Natural killer cell (primary cell): ENCODE results near the gene C22orf31. TPM values are rescaled to one million over a fixed set of nuclear protein-coding genes. Genes with fewer than 3 reads are reported as not detected.

Source experiments
- ATAC-seq, 3 donors: fragments of 150-1000 bp in 2 of 3; fragments of 200-7000 bp in 1 of 3; cut with Tn5 transposase; 1 replicate in 1 of 3; 2 replicates in 2 of 3; pipeline ENCODE4 v1.10.0; 2021; ENCODE audit warnings: mild to moderate bottlenecking in 2 of 3, moderate library complexity in 2 of 3
- DNase-seq, 2 donors: peaks; one replicate each; pipeline versions ENCODE4 v3.0.0 to v3.0.0-alpha.2; 2013 to 2021; ENCODE audit warnings: mixed read lengths in 1 of 2
- H3K27ac ChIP-seq: one replicate; pipeline ENCODE4 v1.5.1; 2013; ENCODE audit warnings: mild to moderate bottlenecking, low read length
- H3K27me3 ChIP-seq: one replicate; pipeline ENCODE4 v1.6.1; 2013; ENCODE audit warnings: low read length; ENCODE audit not compliant: control insufficient read depth, insufficient read depth
- H3K36me3 ChIP-seq: one replicate; pipeline ENCODE4 v1.6.1; 2013; ENCODE audit warnings: low read length; ENCODE audit not compliant: control insufficient read depth, insufficient read depth
- H3K4me1 ChIP-seq: one replicate; pipeline ENCODE4 v1.6.1; 2013; ENCODE audit warnings: low read length; ENCODE audit not compliant: control insufficient read depth, insufficient read depth
- H3K4me3 ChIP-seq: one replicate; pipeline ENCODE4 v1.5.1; 2013; ENCODE audit warnings: low read length
- H3K9me3 ChIP-seq: one replicate; pipeline ENCODE4 v1.6.1; 2013; ENCODE audit warnings: low read length; ENCODE audit not compliant: control insufficient read depth, insufficient read depth
- H3K27ac Mint-ChIP-seq, 2 donors: one replicate each; pipeline ENCODE4 v1.8.0; 2022; ENCODE audit warnings: mild to moderate bottlenecking in 2 of 2, mixed read lengths in 2 of 2, moderate library complexity in 1 of 2
- H3K27me3 Mint-ChIP-seq, 2 donors: one replicate each; pipeline ENCODE4 v1.8.0; 2022; ENCODE audit warnings: low read depth in 2 of 2, mixed read lengths in 2 of 2
- H3K36me3 Mint-ChIP-seq: one replicate; pipeline ENCODE4 v1.8.0; 2022; ENCODE audit warnings: mixed read lengths
- H3K4me1 Mint-ChIP-seq, 2 donors: one replicate each; pipeline ENCODE4 v1.8.0; 2022; ENCODE audit warnings: mixed read lengths in 2 of 2
- H3K4me3 Mint-ChIP-seq: one replicate; pipeline ENCODE4 v1.8.0; 2022; ENCODE audit warnings: mild to moderate bottlenecking, moderate library complexity, mixed read lengths
- H3K9me3 Mint-ChIP-seq, 2 donors: one replicate each; pipeline ENCODE4 v1.8.0; 2022; ENCODE audit warnings: mixed read lengths in 2 of 2
- CTCF ChIP-seq: fragments of 200-600 bp; IDR thresholded peaks from one replicate; pipeline ENCODE4 v1.8.0; 2022; ENCODE audit warnings: antibody characterized with exemption
- WGBS: methylation state at CpG from one replicate; pipeline ENCODE4 v1.1.7; 2013; ENCODE audit warnings: missing lambda C conversion rate; ENCODE audit not compliant: insufficient coverage; 5-methylcytosine and 5-hydroxymethylcytosine counted together
- intact Hi-C: fragments of 100-400 bp; cut with micrococcal nuclease; formaldehyde crosslinking; loops from one replicate; pipeline ENCODE4 v1.14.2; 2022
- total RNA-seq, 4 donors: library from RNA; stranded (reverse); fragments of 120-200 nt in 1 of 4; gene quantifications; one replicate each; pipeline versions ENCODE4 v1.2.3 to v1.2.4, GENCODE V29; 2013 to 2022

Gene C22orf31
- total RNA-seq, 3 donors from 2014 or later (not counting 1 experiment from before 2014, with no cell fraction given): not detected

DNA sequence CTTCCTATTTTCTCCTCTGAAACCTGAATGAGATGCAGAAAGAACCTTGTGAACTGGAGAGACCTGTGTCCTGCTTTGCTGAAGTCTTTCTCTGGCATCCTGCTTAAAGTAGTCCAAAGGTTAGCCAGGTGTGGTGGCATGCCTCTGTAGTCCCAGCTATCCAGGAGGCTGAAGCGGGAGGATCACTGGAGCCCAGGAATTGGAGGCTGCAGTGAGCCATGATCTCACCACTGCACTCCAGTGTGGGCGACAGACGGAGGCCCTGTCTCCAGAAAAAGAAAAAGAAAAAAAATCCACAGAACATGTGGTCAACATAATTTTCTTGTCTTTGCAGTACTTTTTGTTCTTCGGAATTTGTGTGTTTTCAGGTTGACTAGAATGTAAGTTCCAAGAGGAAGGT is 8.9 kb upstream of the C22orf31 start:
- peak overlapping the region; percentile 74 for H3K4me3 Mint-ChIP-seq
- no peaks in the 10 kb centered on the region for H3K9me3 Mint-ChIP-seq
- no peaks in the 10 kb centered on the region for H3K36me3 Mint-ChIP-seq
- peaks cover 16 to 24% of the 10 kb centered on the region in 2 donors for H3K4me1 Mint-ChIP-seq
- Histone ChIP-seq H3K36me3 (no peaks in the 10 kb centered on the region), H3K27ac (no peak overlapping the region), H3K4me3 (no peak overlapping the region), H3K4me1 (peaks cover 24% of the 10 kb centered on the region), H3K9me3 (no peaks in the 10 kb centered on the region), H3K27me3 (peaks cover 30% of the 10 kb centered on the region)
- intact Hi-C loops: no loop called here
- no peak for TF ChIP-seq CTCF
- DNase-seq (no peak), ATAC-seq (no peak)
- no peak overlapping the region for H3K27ac Mint-ChIP-seq
- 98% methylated on average over 4 of the region's 4 CpGs for WGBS
- peaks cover 51 to 62% of the 10 kb centered on the region in 2 donors for H3K27me3 Mint-ChIP-seq

DNA sequence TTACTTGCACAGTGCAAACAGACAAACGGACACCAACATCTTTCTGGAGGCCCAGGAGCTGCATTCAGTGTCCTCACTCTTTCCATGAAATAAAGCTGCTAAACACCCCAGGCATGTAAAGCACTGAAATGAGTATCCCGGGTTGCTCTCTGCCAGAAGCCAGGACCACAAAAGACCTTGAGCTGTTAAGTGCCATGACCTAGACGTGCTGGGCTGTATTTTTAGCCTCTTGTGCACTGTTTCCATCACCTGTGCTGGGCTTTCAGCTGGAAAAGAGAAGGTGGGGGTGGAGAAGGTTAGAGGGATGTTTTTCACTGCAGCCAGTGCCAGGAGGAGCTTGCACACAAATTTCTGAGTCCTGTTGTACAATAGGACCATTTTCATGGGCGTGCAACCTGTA is 7.8 kb upstream of the C22orf31 start:
- no peak for DNase-seq
- no peak for ATAC-seq
- Histone ChIP-seq H3K4me1 (peaks cover 24% of the 10 kb centered on the region), H3K9me3 (no peaks in the 10 kb centered on the region), H3K27ac (no peak overlapping the region), H3K4me3 (no peak overlapping the region), H3K36me3 (no peaks in the 10 kb centered on the region), H3K27me3 (peaks cover 20% of the 10 kb centered on the region)
- 78% methylated on average over 4 of the region's 4 CpGs for WGBS
- Mint-ChIP-seq H3K4me3 (no peak overlapping the region), H3K9me3 (no peaks in the 10 kb centered on the region), H3K27ac (no peak overlapping the region), H3K36me3 (no peaks in the 10 kb centered on the region), H3K4me1 (peaks cover 16 to 24% of the 10 kb centered on the region in 2 donors), H3K27me3 (peaks cover 46 to 57% of the 10 kb centered on the region in 2 donors)
- no peak for TF ChIP-seq CTCF
- intact Hi-C loops: no loop called here

DNA sequence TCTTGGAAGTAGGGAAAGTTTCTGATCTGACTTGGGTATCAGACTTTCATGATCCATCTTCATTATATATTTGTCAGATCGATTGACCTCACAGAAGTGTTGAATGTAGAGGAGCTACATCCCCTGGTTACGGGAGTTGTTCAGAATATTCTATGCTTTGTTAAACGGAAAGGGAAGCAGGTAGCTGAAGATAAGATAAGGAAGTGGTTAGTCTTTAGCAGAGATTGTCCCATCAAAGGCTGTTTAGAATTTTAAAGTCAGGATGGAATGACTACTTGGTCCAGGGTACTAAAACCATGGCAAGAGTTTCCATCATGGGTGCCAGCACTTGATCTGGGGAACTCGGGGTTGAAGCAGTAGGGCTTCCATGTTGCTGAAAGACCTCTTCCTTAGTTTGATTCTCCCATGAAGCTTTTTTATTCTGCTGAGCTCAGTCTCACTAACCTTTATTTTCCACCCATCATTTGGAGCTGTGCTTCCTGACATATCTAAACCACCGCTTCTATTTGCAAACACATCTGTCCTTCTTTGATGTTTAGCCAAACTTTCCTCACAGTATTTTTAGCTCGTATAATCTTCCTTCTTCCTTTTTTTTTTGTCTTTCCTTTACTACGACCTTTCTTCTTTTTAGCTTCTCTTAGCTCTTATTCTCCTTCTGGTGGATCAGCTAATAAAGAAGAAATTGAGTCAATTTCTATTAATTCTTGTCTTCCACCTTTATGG is 4.0 kb upstream of the C22orf31 start:
- no peak for TF ChIP-seq CTCF
- intact Hi-C loops: no loop called here
- Histone ChIP-seq H3K27me3 (peaks cover 2% of the 10 kb centered on the region), H3K36me3 (no peaks in the 10 kb centered on the region), H3K4me3 (no peak overlapping the region), H3K27ac (no peak overlapping the region), H3K9me3 (no peaks in the 10 kb centered on the region), H3K4me1 (no peaks in the 10 kb centered on the region)
- Mint-ChIP-seq H3K4me1 (peaks cover 0 to 7% of the 10 kb centered on the region in 2 donors), H3K4me3 (no peak overlapping the region), H3K9me3 (no peaks in the 10 kb centered on the region), H3K27ac (no peak overlapping the region), H3K27me3 (peaks cover 39 to 80% of the 10 kb centered on the region in 2 donors), H3K36me3 (no peaks in the 10 kb centered on the region)
- 11% methylated on average over 7 of the region's 7 CpGs for WGBS
- DNase-seq (peak in 1 of 2 donors; percentile 14), ATAC-seq (no peak)
